Right lobe of liver (tissue), 6 donors: Measurements from ENCODE around the gene ADARB1. TPM values are rescaled to one million over a fixed set of nuclear protein-coding genes. Genes with fewer than 3 reads are reported as not detected.

Source experiments
- ATAC-seq, 4 donors: fragments of 200-7000 bp; cut with Tn5 transposase; one replicate each; pipeline ENCODE4 v1.9.1; 2020; ENCODE audit warnings: mild to moderate bottlenecking in 4 of 4, moderate library complexity in 4 of 4
- DNase-seq, 3 donors: peaks; one replicate each; pipeline ENCODE4 v3.0.0-alpha.2; 2020
- H3K27ac ChIP-seq, 3 donors: fragments of 200-600 bp; one replicate each; pipeline ENCODE4 v1.8.0; 2022
- H3K27me3 ChIP-seq, 2 donors: fragments of 200-600 bp; one replicate each; pipeline ENCODE4 v1.8.0; 2022
- H3K36me3 ChIP-seq, 4 donors: fragments of 200-600 bp; sonication (generic) in 1 of 4; one replicate each; pipeline versions ENCODE4 v1.5.1 to v1.8.0; 2017 to 2022; ENCODE audit warnings: control low read depth in 1 of 4
- H3K4me1 ChIP-seq, 4 donors: fragments of 200-600 bp; sonication (generic) in 1 of 4; one replicate each; pipeline versions ENCODE4 v1.5.1 to v1.8.0; 2017 to 2022; ENCODE audit warnings: control low read depth in 1 of 4
- H3K4me3 ChIP-seq, 3 donors: fragments of 200-600 bp; one replicate each; pipeline ENCODE4 v1.8.0; 2022
- H3K9me3 ChIP-seq, 4 donors: fragments of 200-600 bp; sonication (generic) in 1 of 4; one replicate each; pipeline versions ENCODE4 v1.5.1 to v1.8.0; 2017 to 2022; ENCODE audit warnings: control low read depth in 1 of 4
- POLR2A ChIP-seq: fragments of 450-650 bp; IDR thresholded peaks from one replicate; pipeline ENCODE4 v1.6.1; 2017; ENCODE audit warnings: antibody characterized with exemption, mild to moderate bottlenecking
- WGBS: methylation state at CpG from one replicate; pipeline ENCODE4 v1.1.6; 2018; ENCODE audit warnings: low coverage, low lambda C conversion rate; ENCODE audit not compliant: insufficient coverage; ENCODE audit errors: missing lambda C conversion rate; 5-methylcytosine and 5-hydroxymethylcytosine counted together
- intact Hi-C, 2 donors: fragments of 100-400 bp; cut with DNase I; formaldehyde crosslinking; loops; one replicate each; pipeline versions ENCODE4 v1.11.2 to v1.14.1; 2022
- total RNA-seq, 6 experiments: library from RNA; depleted of rRNA in 2 of 6; stranded (reverse); fragments of >200 nt in 2 of 6; fragmentation: NEBNext Ultra II Directional in 3 of 6; extraction: Animal tissue kit (Norgen Biotek cat#: 25700) in 3 of 6; gene quantifications; one replicate each; pipeline versions ENCODE4 v1.1.0 to v1.2.4, GENCODE V29; 2016 to 2023
- TF ChIP-seq, protein P1 (sequence below), 4 donors: fragments of 200-600 bp in 3 of 4; fragments of 450-650 bp in 1 of 4; IDR thresholded peaks; one replicate each; pipeline versions ENCODE4 v1.5.1 to v1.8.0; 2016 to 2022; ENCODE audit warnings: antibody characterized with exemption in 4 of 4, mild to moderate bottlenecking in 2 of 4
- donor health status: DM: no; HTN: yes; CAD: no.
- donor health status: DM: no; HTN: no; CAD: no.
- donor health status: DM: no; HTN: no; CAD: no.
- donor health status: DM: no; HTN: yes; CAD: no.
- donor health status: DM: no; HTN: yes; CAD: no.

ADARB1 gene
- total RNA-seq, 6 experiments from 2014 or later: 4.7 to 9.9 (median 8.6) TPM

DNA sequence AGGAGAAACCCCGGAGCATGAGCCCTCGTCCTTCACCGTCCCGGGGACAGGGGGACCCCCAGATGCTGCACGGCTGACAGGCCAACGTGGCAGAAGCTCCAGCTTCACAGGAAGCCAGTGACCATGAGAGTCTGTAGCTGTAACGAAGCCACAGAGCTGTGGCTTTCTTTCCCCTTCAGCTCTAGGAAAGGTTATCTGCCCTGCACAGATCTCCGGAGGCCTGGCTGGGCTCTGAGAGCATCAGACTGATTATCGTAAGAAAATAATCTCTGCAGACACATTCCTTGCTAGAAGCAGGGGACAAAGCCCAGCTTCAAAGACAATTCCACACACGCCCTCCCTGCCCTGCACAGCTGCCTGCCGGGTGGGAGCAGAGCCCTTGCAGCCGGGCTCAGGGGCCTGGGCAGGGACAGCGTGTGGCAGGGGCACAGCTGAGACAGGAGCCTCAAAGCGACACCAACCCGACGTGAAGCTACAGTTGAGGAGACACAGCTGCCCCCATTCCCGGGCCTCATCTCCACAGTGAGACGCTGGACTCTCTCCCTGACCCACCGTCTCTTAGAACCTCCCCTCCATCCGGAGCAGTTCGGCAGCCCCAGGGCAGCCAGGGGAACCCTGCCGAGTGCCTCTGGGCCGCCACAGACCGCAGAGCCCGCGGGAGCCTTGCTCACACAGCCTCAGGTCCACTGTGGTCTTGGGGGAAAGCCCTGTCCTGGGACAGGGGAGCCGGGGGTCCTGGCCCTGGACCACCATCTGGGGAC, 182.7 kb downstream of the ADARB1 start:
- peak in 2 of 4 donors; percentile 28 to 38 for ATAC-seq
- intact Hi-C loops: no loop called here
- whole genome bisulfite sequencing: 33% methylated on average over 5 of the region's 27 CpGs

DNA sequence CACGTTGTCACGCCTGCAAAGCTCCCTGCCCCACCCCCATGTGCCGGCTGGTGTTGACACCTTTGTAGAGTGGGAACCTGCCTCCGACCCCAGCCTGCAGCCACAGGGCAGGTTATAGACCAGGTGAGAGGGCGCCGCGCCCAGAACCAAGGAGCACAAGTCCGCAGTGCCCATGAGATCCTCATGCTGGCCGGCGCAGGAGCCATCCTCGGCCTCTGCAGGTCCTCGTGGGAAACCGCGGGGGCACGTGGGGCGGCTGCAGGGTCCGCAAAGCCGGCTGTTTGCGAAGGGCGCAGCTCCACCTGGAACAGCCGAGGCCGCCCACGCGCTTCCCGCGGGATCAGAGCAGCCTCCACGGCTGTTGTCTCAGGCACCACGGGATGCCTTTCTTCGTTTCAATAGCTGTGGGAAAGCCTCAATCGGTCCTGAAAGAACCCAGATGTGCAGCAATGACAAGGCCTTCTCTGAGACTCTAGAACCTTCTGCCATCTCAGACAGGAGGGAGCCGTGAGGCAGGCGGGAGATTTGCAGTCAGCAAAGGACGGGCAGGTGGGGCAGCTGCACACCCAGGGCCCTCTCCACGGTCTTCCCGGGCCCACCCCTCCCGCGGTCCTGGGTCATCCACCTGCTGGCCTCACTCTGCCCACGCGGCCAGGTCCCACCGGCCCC, 183.4 kb downstream of the ADARB1 start:
- H3K4me3 ChIP-seq: no peak overlapping the region
- intact Hi-C loops: no loop called here
- no peaks in the 10 kb centered on the region for H3K27me3 ChIP-seq

More for the DNA sequence above, 182.7 kb downstream of the ADARB1 start:
- Histone ChIP-seq H3K9me3 (no peaks in the 10 kb centered on the region), H3K36me3 (no peaks in the 10 kb centered on the region), H3K27me3 (no peaks in the 10 kb centered on the region), H3K4me1 (peaks cover 0 to 5% (median 0%) of the 10 kb centered on the region in 4 donors), H3K4me3 (no peak overlapping the region), H3K27ac (no peak overlapping the region)
- TF ChIP-seq, protein P1, sequence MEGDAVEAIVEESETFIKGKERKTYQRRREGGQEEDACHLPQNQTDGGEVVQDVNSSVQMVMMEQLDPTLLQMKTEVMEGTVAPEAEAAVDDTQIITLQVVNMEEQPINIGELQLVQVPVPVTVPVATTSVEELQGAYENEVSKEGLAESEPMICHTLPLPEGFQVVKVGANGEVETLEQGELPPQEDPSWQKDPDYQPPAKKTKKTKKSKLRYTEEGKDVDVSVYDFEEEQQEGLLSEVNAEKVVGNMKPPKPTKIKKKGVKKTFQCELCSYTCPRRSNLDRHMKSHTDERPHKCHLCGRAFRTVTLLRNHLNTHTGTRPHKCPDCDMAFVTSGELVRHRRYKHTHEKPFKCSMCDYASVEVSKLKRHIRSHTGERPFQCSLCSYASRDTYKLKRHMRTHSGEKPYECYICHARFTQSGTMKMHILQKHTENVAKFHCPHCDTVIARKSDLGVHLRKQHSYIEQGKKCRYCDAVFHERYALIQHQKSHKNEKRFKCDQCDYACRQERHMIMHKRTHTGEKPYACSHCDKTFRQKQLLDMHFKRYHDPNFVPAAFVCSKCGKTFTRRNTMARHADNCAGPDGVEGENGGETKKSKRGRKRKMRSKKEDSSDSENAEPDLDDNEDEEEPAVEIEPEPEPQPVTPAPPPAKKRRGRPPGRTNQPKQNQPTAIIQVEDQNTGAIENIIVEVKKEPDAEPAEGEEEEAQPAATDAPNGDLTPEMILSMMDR (IDR thresholded peaks at IDR 0.05): no peak
- no peak for TF ChIP-seq POLR2A
- peak in 1 of 3 donors; percentile 34 for DNase-seq

DNA sequence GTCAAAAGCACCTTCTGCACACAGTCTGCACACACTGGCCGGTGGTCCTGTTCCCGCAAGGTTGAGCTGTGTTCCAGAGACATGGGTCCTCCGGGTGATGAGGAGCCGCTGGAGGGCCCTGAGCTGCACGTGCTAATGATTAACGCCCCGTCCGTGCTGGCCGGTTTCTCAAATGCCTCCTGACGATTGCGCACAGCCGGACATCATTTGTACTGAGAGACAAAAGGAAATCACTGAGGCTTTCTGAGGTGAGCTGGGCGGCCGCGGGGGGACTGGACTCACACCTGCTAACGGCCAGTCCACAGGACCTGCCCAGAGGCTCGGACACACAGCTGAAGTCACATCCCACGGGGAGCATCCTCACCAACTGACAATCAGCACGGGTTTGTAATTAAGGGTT, 184.1 kb downstream of the ADARB1 start:
- H3K4me1 ChIP-seq: peaks cover 0 to 12% (median 0%) of the 10 kb centered on the region in 4 donors
- intact Hi-C loops: no loop called here
- no peaks in the 10 kb centered on the region for H3K9me3 ChIP-seq
- 25% methylated on average over 13 of the region's 19 CpGs for WGBS
- ATAC-seq: no peak
- H3K4me3 ChIP-seq: no peak overlapping the region
- TF ChIP-seq, protein P1 (IDR thresholded peaks at IDR 0.05): no peak
- TF ChIP-seq POLR2A: no peak
- no peaks in the 10 kb centered on the region for H3K36me3 ChIP-seq
- H3K27ac ChIP-seq: no peak overlapping the region
- peak in 1 of 3 donors; percentile 39 for DNase-seq
- H3K27me3 ChIP-seq: no peaks in the 10 kb centered on the region

More for the DNA sequence above, 183.4 kb downstream of the ADARB1 start:
- Histone ChIP-seq H3K27ac (no peak overlapping the region), H3K9me3 (no peaks in the 10 kb centered on the region), H3K4me1 (peaks cover 0 to 12% (median 0%) of the 10 kb centered on the region in 4 donors), H3K36me3 (no peaks in the 10 kb centered on the region)
- TF ChIP-seq POLR2A: no peak
- TF ChIP-seq, protein P1 (IDR thresholded peaks at IDR 0.05): no peak
- no peak for ATAC-seq
- peak in 1 of 3 donors; percentile 41 for DNase-seq
- 51% methylated on average over 6 of the region's 40 CpGs for WGBS

DNA sequence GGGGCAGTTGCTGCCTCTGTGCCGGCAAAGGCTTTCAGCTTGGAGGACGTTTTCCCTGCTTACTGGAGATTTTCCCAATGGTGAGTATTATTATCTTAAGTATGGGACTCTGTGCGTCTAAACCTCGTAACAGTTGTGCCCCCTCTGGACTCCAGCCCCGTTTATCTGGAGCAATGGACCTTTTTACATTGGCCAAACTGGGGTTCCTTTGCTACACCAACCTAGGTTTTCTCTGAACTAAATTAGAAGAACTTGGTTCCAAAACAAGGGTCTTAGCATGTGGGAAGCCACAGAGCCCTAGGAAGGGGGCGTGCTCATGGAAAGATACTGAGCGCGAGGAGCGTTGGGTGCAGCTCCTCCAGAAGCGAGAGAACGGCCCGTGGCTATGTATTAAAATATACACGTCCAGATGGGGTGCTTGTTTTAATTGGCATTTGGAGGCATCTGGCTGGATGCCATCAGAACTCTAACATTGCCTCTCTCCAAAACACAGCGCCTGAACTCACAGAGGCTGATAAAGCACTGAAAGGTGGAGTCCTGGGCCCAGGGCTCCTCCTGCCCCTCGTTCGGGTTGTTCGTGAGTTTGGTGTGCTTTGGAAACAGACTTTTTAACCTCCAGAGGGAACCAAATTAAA, 184.9 kb downstream of the ADARB1 start:
- ATAC-seq (no peak), DNase-seq (peak in 1 of 3 donors; percentile 42)
- WGBS: 74% methylated on average over 14 of the region's 17 CpGs
- Histone ChIP-seq H3K27me3 (no peaks in the 10 kb centered on the region), H3K9me3 (no peaks in the 10 kb centered on the region), H3K4me1 (peaks cover 0 to 12% (median 0%) of the 10 kb centered on the region in 4 donors), H3K4me3 (no peak overlapping the region), H3K27ac (no peak overlapping the region), H3K36me3 (peaks cover 0 to 5% (median 0%) of the 10 kb centered on the region in 4 donors)
- TF ChIP-seq, protein P1 (IDR thresholded peaks at IDR 0.05): no peak
- no peak for TF ChIP-seq POLR2A
- intact Hi-C loops: no loop called here
